Urinary bladder (tissue), 4 donors: Measurements from ENCODE around the gene CYB561D2. TPM values are rescaled to one million over a fixed set of nuclear protein-coding genes. Genes with fewer than 3 reads are reported as not detected.

Experiments
- DNase-seq: peaks from one replicate; pipeline ENCODE4 v3.0.0-alpha.2; 2015; ENCODE audit errors: extremely low spot score
- H3K27ac ChIP-seq: one replicate; pipeline ENCODE4 v1.5.1; 2013; ENCODE audit warnings: low read depth, mild to moderate bottlenecking, moderate library complexity
- H3K36me3 ChIP-seq: one replicate; pipeline ENCODE4 v1.6.1; 2013; ENCODE audit warnings: mild to moderate bottlenecking, moderate library complexity; ENCODE audit not compliant: insufficient read depth
- H3K4me1 ChIP-seq: one replicate; pipeline ENCODE4 v1.6.1; 2013; ENCODE audit warnings: mild to moderate bottlenecking, moderate library complexity; ENCODE audit not compliant: insufficient read depth
- H3K4me3 ChIP-seq: one replicate; pipeline ENCODE4 v1.5.1; 2013; ENCODE audit warnings: low read depth, low read length
- WGBS: extraction: QIAGEN DNeasy Blood & Tissue Kit; methylation state at CpG from one replicate; pipeline ENCODE4 v1.1.7; 2013; 5-methylcytosine and 5-hydroxymethylcytosine counted together
- polyA plus RNA-seq: library from polyadenylated mRNA; stranded (reverse); fragments of 200-250 nt; gene quantifications from one replicate; pipeline ENCODE4 v1.2.3, GENCODE V29; 2013
- total RNA-seq: library from RNA; depleted of rRNA; stranded (reverse); fragments of >200 nt; gene quantifications from one replicate; pipeline ENCODE4 v1.2.3, GENCODE V29; 2014
- donor health status: healthy with polysubstance abuse.
- donor health status: healthy.

The CYB561D2 gene
- total and polyA plus RNA-seq, 2 donors: 8.6 to 19.2 TPM

- DNase-seq: no peak
- no peak overlapping the region for H3K4me3 ChIP-seq
- WGBS: 88% methylated on average over 6 of the region's 6 CpGs
- no peaks in the 10 kb centered on the region for H3K36me3 ChIP-seq
- H3K27ac ChIP-seq: no peak overlapping the region
- H3K4me1 ChIP-seq: no peaks in the 10 kb centered on the region
These were observed 38.7 kb downstream of the CYB561D2 start for GRCh38 chr3:50389414-50389767.

- WGBS: 59% methylated on average over 12 of the region's 12 CpGs
- H3K27ac ChIP-seq: peak overlapping the region; percentile 11
These were observed 40.0 kb downstream of the CYB561D2 start for GRCh38 chr3:50390508-50391224.

GRCh38 chr3:50392101-50392715 is 41.5 kb downstream of the CYB561D2 start:
- no peak overlapping the region for H3K27ac ChIP-seq
- H3K4me3 ChIP-seq: no peak overlapping the region
- H3K36me3 ChIP-seq: no peaks in the 10 kb centered on the region
- DNase-seq: no peak
- H3K4me1 ChIP-seq: no peaks in the 10 kb centered on the region
- WGBS: 85% methylated on average over 5 of the region's 5 CpGs

More at GRCh38 chr3:50390508-50391224, 40.0 kb downstream of the CYB561D2 start:
- H3K4me3 ChIP-seq: no peak overlapping the region
- DNase-seq: no peak
- no peaks in the 10 kb centered on the region for H3K36me3 ChIP-seq
- H3K4me1 ChIP-seq: no peaks in the 10 kb centered on the region

GRCh38 chr3:50393061-50393460 is 42.4 kb downstream of the CYB561D2 start:
- 83% methylated on average over 5 of the region's 5 CpGs for WGBS
- DNase-seq: no peak
- no peak overlapping the region for H3K4me3 ChIP-seq
- no peaks in the 10 kb centered on the region for H3K36me3 ChIP-seq
- H3K27ac ChIP-seq: no peak overlapping the region
- H3K4me1 ChIP-seq: no peaks in the 10 kb centered on the region

GRCh38 chr3:50395070-50395860 is 44.6 kb downstream of the CYB561D2 start:
- Histone ChIP-seq H3K27ac (no peak overlapping the region), H3K4me3 (no peak overlapping the region), H3K36me3 (no peaks in the 10 kb centered on the region), H3K4me1 (no peaks in the 10 kb centered on the region)
- 76% methylated on average over 10 of the region's 10 CpGs for WGBS
- DNase-seq: no peak

GRCh38 chr3:50396502-50396901 is 45.8 kb downstream of the CYB561D2 start:
- 83% methylated on average over 10 of the region's 10 CpGs for WGBS
- no peak for DNase-seq
- Histone ChIP-seq H3K4me1 (no peaks in the 10 kb centered on the region), H3K27ac (no peak overlapping the region), H3K4me3 (no peak overlapping the region), H3K36me3 (no peaks in the 10 kb centered on the region)

GRCh38 chr3:50401978-50402595 is 51.4 kb downstream of the CYB561D2 start:
- H3K27ac ChIP-seq: no peak overlapping the region
- no peaks in the 10 kb centered on the region for H3K4me1 ChIP-seq
- no peak overlapping the region for H3K4me3 ChIP-seq
- WGBS: 27% methylated on average over 5 of the region's 5 CpGs
- DNase-seq: no peak
- H3K36me3 ChIP-seq: no peaks in the 10 kb centered on the region

Other genes with a start within 250 kb of the CYB561D2 start
- gene SEMA3F, start 195.5 kb upstream of the CYB561D2 start, total RNA-seq: 10.8 TPM
- 35.1 TPM for gene SEMA3F, start 195.5 kb upstream of the CYB561D2 start, polyA plus RNA-seq
- not detected for gene GNAT1, start 159.3 kb upstream of the CYB561D2 start, total RNA-seq
- not detected for gene GNAT1, start 159.3 kb upstream of the CYB561D2 start, polyA plus RNA-seq
- 0.63 TPM for gene SLC38A3, start 145.6 kb upstream of the CYB561D2 start, total RNA-seq
- 0.14 TPM for gene SLC38A3, start 145.6 kb upstream of the CYB561D2 start, polyA plus RNA-seq
- 96.3 TPM for gene GNAI2, start 114.7 kb upstream of the CYB561D2 start, total RNA-seq
- gene GNAI2, start 114.7 kb upstream of the CYB561D2 start, polyA plus RNA-seq: 263 TPM
- 63.4 TPM for gene SEMA3B, start 81.7 kb upstream of the CYB561D2 start, total RNA-seq
- gene SEMA3B, start 81.7 kb upstream of the CYB561D2 start, polyA plus RNA-seq: 35.5 TPM
- 0.79 TPM for gene LSMEM2, start 71.8 kb upstream of the CYB561D2 start, total RNA-seq
- 0.39 TPM for gene LSMEM2, start 71.8 kb upstream of the CYB561D2 start, polyA plus RNA-seq
- gene IFRD2, start 58.4 kb upstream of the CYB561D2 start, total RNA-seq: 19.5 TPM
- 52.9 TPM for gene IFRD2, start 58.4 kb upstream of the CYB561D2 start, polyA plus RNA-seq
- gene HYAL3, start 51.5 kb upstream of the CYB561D2 start, total RNA-seq: 2.9 TPM
- gene HYAL3, start 51.5 kb upstream of the CYB561D2 start, polyA plus RNA-seq: 3.0 TPM
- 2.3 TPM for gene NAA80, start 51.5 kb upstream of the CYB561D2 start, total RNA-seq
- gene NAA80, start 51.5 kb upstream of the CYB561D2 start, polyA plus RNA-seq: 12.0 TPM
- gene HYAL1, start 47.3 kb upstream of the CYB561D2 start, total RNA-seq: 2.5 TPM
- gene HYAL1, start 47.3 kb upstream of the CYB561D2 start, polyA plus RNA-seq: 7.0 TPM
- 44.0 TPM for gene HYAL2, start 28.1 kb upstream of the CYB561D2 start, total RNA-seq
- 121 TPM for gene HYAL2, start 28.1 kb upstream of the CYB561D2 start, polyA plus RNA-seq
- gene TUSC2, start 22.6 kb upstream of the CYB561D2 start, total RNA-seq: 4.5 TPM
- gene TUSC2, start 22.6 kb upstream of the CYB561D2 start, polyA plus RNA-seq: 48.5 TPM
- gene RASSF1, start 10.0 kb upstream of the CYB561D2 start, total RNA-seq: 25.4 TPM
- 41.5 TPM for gene RASSF1, start 10.0 kb upstream of the CYB561D2 start, polyA plus RNA-seq
- gene ZMYND10, start 5.1 kb upstream of the CYB561D2 start, total RNA-seq: 1.2 TPM
- 0.62 TPM for gene ZMYND10, start 5.1 kb upstream of the CYB561D2 start, polyA plus RNA-seq
- gene NPRL2, start 87 bp upstream of the CYB561D2 start, total RNA-seq: 17.3 TPM
- gene NPRL2, start 87 bp upstream of the CYB561D2 start, polyA plus RNA-seq: 17.0 TPM
- gene TMEM115, start 8.7 kb downstream of the CYB561D2 start, total RNA-seq: 16.2 TPM
- gene TMEM115, start 8.7 kb downstream of the CYB561D2 start, polyA plus RNA-seq: 49.8 TPM
- 1.4 TPM for gene CACNA2D2, start 152.8 kb downstream of the CYB561D2 start, total RNA-seq
- gene CACNA2D2, start 152.8 kb downstream of the CYB561D2 start, polyA plus RNA-seq: 1.3 TPM
- gene C3orf18, start 216.9 kb downstream of the CYB561D2 start, total RNA-seq: 9.3 TPM
- gene C3orf18, start 216.9 kb downstream of the CYB561D2 start, polyA plus RNA-seq: 21.6 TPM
- gene HEMK1, start 218.7 kb downstream of the CYB561D2 start, total RNA-seq: 15.0 TPM
- 17.6 TPM for gene HEMK1, start 218.7 kb downstream of the CYB561D2 start, polyA plus RNA-seq